Activated T-helper 1 cell treated with anti-CD3 and anti-CD28 coated beads, Interleukin-2, amount 50 U/mL, for 16 hours (primary cell): ENCODE results near the gene PCDHB7.
"Not testable (repeated sequence)": the region's sequence is repeated elsewhere in the genome, so short reads cannot be mapped to it uniquely, and the experiment has no call there.

Source experiments
- DNase-seq, 2 donors: peaks; one replicate each; pipeline ENCODE4 v3.0.0-alpha.2; 2020; ENCODE audit warnings: low read depth in 1 of 2, low spot score in 1 of 2

Gene PCDHB7

DNA sequence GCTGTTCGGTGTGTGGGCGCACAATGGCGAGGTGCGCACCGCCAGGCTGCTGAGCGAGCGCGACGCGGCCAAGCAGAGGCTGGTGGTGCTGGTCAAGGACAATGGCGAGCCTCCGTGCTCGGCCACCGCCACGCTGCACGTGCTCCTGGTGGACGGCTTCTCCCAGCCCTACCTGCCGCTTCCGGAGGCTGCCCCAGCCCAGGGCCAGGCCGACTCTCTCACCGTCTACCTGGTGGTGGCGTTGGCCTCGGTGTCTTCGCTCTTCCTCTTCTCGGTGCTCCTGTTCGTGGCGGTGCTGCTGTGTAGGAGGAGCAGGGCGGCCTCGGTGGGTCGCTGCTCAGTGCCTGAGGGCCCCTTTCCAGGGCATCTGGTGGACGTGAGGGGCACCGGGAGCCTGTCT, 7.4 kb downstream of the PCDHB7 start:
- DNase-seq = not testable (repeated sequence)

DNA sequence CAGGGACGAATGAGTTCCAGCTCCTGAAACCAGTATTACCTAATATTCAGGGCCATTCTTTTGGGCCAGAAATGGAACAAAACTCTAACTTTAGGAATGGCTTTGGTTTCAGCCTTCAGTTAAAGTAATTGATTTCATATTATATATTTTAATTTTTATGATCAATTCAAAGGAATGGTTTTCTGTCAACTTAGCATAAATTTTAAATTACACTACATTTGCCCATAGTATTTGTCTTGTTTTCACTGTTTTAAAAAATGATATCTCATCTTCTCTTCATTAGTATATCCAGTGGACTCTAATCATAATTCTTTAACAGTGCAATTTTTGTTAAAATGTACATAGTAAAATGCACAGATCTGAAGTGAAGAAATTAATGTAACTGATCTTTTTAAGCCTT, 7.9 kb downstream of the PCDHB7 start:
- DNase-seq = no peak

DNA sequence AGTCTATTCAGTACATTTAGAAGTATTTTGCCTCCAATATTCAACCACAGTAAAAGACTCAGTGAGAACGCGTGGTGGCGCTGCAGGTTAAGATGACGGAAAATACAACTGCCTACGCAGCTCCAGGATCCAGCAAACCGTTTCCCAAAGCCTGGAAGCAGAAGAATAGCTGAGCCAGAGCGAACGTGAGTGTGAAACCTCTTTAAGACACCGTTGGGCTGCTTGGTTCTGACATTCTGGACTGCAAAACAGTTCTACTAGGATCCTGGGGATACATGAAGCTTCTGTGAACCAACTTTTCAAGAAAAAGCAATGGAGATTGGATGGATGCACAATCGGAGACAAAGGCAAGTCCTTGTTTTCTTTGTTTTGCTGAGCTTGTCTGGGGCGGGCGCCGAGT, 9.8 kb downstream of the PCDHB7 start, which contains the start of gene PCDHB16:
Gene PCDHB16, plus strand, starts transcription at position 140 of the 400 bp plus-strand sequence. Its CDS starts 173 bp downstream, at position 313.
- no peak for DNase-seq

DNA sequence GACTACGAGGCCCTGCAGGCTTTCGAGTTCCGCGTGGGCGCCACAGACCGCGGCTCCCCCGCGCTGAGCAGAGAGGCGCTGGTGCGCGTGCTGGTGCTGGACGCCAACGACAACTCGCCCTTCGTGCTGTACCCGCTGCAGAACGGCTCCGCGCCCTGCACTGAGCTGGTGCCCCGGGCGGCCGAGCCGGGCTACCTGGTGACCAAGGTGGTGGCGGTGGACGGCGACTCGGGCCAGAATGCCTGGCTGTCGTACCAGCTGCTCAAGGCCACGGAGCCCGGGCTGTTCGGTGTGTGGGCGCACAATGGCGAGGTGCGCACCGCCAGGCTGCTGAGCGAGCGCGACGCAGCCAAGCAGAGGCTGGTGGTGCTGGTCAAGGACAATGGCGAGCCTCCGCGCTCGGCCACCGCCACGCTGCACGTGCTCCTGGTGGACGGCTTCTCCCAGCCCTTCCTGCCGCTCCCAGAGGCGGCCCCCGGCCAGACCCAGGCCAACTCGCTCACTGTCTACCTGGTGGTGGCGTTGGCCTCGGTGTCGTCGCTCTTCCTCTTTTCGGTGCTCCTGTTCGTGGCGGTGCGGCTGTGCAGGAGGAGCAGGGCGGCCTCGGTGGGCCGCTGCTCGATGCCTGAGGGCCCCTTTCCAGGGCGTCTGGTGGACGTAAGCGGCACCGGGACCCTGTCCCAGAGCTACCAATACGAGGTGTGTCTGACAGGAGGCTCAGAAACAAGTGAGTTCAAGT, 11.8 kb downstream of the PCDHB7 start:
- not testable (repeated sequence) for DNase-seq

GRCh38 chr5:141186897-141187512, 14.6 kb downstream of the PCDHB7 start, which contains the start of gene PCDHB9:
Gene PCDHB9 (plus strand): TSS chr5:141187161. CDS start chr5:141187319, 158 bp downstream.
- DNase-seq = no peak

DNA sequence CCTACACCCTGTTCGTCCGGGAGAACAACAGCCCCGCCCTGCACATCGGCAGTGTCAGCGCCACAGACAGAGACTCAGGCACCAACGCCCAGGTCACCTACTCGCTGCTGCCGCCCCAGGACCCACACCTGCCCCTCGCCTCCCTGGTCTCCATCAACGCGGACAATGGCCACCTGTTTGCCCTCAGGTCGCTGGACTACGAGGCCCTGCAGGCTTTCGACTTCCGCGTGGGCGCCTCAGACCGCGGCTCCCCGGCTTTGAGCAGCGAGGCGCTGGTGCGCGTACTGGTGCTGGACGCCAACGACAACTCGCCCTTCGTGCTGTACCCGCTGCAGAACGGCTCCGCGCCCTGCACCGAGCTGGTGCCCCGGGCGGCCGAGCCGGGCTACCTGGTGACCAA, 16.2 kb downstream of the PCDHB7 start:
- DNase-seq = not testable (repeated sequence)

DNA sequence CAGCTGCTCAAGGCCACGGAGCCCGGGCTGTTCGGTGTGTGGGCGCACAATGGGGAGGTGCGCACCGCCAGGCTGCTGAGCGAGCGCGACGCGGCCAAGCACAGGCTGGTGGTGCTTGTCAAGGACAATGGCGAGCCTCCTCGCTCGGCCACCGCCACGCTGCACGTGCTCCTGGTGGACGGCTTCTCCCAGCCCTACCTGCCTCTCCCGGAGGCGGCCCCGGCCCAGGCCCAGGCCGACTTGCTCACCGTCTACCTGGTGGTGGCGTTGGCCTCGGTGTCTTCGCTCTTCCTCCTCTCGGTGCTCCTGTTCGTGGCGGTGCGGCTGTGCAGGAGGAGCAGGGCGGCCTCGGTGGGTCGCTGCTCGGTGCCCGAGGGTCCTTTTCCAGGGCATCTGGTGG, 16.7 kb downstream of the PCDHB7 start:
- DNase-seq = not testable (repeated sequence)

DNA sequence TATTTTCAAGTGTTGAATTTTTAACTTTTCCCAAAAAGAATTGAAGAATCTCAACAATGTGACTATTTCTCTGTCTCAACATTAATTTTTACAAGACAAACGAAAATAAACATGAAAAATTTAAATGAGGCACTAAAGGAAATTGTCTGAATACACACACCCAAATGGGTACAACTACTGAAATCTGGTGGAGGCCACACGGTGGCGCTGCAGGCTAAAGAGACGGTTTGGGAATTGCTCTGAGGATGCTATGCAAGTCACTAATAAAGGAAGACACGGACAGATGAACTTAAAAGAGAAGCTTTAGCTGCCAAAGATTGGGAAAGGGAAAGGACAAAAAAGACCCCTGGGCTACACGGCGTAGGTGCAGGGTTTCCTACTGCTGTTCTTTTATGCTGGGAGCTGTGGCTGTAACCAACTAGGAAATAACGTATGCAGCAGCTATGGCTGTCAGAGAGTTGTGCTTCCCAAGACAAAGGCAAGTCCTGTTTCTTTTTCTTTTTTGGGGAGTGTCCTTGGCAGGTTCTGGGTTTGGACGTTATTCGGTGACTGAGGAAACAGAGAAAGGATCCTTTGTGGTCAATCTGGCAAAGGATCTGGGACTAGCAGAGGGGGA, 19.8 kb downstream of the PCDHB7 start, which contains the start of gene PCDHB10:
Gene PCDHB10, plus strand, starts transcription at position 244 of the 616 bp plus-strand sequence. Its CDS starts 200 bp downstream, at position 444.
- no peak for DNase-seq

GRCh38 chr5:141194332-141194731, 21.9 kb downstream of the PCDHB7 start:
- DNase-seq = not testable (repeated sequence)

GRCh38 chr5:141196363-141196762, 23.9 kb downstream of the PCDHB7 start:
- no peak for DNase-seq

DNA sequence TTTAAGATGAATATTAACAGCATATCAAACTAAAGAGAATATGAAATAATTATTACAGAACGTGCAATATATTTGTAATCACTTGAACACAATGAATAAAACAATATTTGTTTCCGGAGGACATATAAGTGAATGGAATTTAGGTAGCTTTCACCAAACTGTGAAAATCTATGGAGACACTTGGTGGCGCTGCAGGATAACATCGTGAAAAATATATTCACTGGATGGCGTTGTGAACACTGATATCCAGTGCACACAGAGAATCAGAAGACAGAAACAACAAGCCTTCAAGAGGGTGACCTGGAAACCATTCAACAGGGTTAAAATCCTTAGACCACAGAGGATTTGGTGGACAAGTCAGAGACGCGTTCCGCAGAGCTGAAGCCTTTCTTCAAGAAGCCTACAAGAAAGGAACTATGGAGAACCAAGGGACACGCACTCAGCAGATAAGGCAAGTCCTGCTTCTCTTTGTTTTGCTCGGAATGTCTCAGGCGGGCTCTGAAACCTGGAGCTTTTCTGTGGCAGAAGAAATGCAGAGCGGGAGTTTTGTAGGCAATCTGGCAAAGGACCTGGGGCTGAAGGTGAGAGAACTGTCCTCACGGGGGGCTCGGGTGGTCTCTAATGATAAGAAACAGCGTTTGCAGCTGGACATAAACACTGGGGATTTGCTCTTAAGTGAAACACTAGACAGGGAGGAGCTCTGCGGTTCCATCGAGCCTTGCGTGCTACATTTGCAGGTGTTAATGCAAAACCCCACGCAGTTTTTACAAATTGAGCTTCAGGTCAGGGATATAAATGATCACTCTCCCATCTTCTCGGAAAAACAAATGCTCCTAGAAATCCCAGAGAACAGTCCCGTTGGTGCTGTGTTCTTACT, 27.2 kb downstream of the PCDHB7 start, which contains the start of gene PCDHB11:
Gene PCDHB11, plus strand, starts transcription at position 269 of the 877 bp plus-strand sequence. Its CDS starts 148 bp downstream, at position 417.
- no peak for DNase-seq

- DNase-seq = not testable (repeated sequence)
Measured at GRCh38 chr5:141201126-141201525, 28.7 kb downstream of the PCDHB7 start.

- DNase-seq = not testable (repeated sequence)
Measured at GRCh38 chr5:141201646-141202045, 29.2 kb downstream of the PCDHB7 start.

- no peak for DNase-seq
Measured at GRCh38 chr5:141208478-141208877, 36.0 kb downstream of the PCDHB7 start, which contains the start of gene PCDHB12. Gene PCDHB12 (plus strand): TSS chr5:141208719. CDS start chr5:141208908, 189 bp downstream.

DNA sequence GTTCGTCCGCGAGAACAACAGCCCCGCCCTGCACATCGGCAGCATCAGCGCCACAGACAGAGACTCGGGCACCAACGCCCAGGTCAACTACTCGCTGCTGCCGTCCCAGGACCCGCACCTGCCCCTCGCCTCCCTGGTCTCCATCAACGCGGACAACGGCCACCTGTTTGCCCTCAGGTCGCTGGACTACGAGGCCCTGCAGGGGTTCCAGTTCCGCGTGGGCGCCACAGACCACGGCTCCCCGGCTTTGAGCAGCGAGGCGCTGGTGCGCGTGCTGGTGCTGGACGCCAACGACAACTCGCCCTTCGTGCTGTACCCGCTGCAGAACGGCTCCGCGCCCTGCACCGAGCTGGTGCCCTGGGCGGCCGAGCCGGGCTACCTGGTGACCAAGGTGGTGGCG, 37.8 kb downstream of the PCDHB7 start:
- not testable (repeated sequence) for DNase-seq

DNA sequence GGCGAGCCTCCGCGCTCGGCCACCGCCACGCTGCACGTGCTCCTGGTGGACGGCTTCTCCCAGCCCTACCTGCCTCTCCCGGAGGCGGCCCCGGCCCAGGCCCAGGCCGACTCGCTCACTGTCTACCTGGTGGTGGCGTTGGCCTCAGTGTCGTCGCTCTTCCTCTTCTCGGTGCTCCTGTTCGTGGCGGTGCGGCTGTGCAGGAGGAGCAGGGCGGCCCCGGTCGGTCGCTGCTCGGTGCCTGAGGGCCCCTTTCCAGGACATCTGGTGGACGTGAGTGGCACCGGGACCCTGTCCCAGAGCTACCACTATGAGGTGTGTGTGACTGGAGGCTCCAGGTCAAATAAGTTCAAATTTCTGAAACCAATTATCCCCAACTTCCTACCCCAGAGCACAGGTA, 38.4 kb downstream of the PCDHB7 start:
- not testable (repeated sequence) for DNase-seq

GRCh38 chr5:141213656-141214339, 41.4 kb downstream of the PCDHB7 start, which contains the start of gene PCDHB13:
Gene PCDHB13 (plus strand): TSS chr5:141213919. CDS start chr5:141214124, 205 bp downstream.
- not testable (repeated sequence) for DNase-seq

- DNase-seq = not testable (repeated sequence)
Measured at GRCh38 chr5:141214583-141214982, 42.1 kb downstream of the PCDHB7 start.

- not testable (repeated sequence) for DNase-seq
Measured at GRCh38 chr5:141215504-141215903, 43.1 kb downstream of the PCDHB7 start.

DNA sequence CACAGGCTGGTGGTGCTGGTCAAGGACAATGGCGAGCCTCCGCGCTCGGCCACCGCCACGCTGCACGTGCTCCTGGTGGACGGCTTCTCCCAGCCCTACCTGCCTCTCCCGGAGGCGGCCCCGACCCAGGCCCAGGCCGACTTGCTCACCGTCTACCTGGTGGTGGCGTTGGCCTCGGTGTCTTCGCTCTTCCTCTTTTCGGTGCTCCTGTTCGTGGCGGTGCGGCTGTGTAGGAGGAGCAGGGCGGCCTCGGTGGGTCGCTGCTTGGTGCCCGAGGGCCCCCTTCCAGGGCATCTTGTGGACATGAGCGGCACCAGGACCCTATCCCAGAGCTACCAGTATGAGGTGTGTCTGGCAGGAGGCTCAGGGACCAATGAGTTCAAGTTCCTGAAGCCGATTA, 43.6 kb downstream of the PCDHB7 start:
- not testable (repeated sequence) for DNase-seq
